HUES48 (cell line): ENCODE data around the gene BPGM.

Source experiments
- H3K27ac ChIP-seq: one replicate; pipeline ENCODE4 v1.7.0; 2013; ENCODE audit warnings: low read depth, low read length, inconsistent platforms
- H3K27me3 ChIP-seq: 2 replicates; pipeline ENCODE4 v1.6.1; 2013; ENCODE audit warnings: mild to moderate bottlenecking, low read length; ENCODE audit not compliant: control insufficient read depth, insufficient read depth
- H3K36me3 ChIP-seq: 2 replicates; pipeline ENCODE4 v1.6.1; 2013; ENCODE audit warnings: low read length; ENCODE audit not compliant: control insufficient read depth, insufficient read depth
- H3K4me1 ChIP-seq: 2 replicates; pipeline ENCODE4 v1.6.1; 2013; ENCODE audit warnings: mild to moderate bottlenecking, low read length; ENCODE audit not compliant: control insufficient read depth, insufficient read depth
- H3K4me3 ChIP-seq: 2 replicates; pipeline ENCODE4 v1.5.1; 2013; ENCODE audit warnings: mild to moderate bottlenecking, low read depth, low read length
- H3K9ac ChIP-seq: 2 replicates; pipeline ENCODE4 v1.6.1; 2013; ENCODE audit warnings: mild to moderate bottlenecking, low read depth, low read length, moderate library complexity
- H3K9me3 ChIP-seq: 2 replicates; pipeline ENCODE4 v1.6.1; 2013; ENCODE audit warnings: low read length; ENCODE audit not compliant: control insufficient read depth, insufficient read depth

Gene BPGM

DNA sequence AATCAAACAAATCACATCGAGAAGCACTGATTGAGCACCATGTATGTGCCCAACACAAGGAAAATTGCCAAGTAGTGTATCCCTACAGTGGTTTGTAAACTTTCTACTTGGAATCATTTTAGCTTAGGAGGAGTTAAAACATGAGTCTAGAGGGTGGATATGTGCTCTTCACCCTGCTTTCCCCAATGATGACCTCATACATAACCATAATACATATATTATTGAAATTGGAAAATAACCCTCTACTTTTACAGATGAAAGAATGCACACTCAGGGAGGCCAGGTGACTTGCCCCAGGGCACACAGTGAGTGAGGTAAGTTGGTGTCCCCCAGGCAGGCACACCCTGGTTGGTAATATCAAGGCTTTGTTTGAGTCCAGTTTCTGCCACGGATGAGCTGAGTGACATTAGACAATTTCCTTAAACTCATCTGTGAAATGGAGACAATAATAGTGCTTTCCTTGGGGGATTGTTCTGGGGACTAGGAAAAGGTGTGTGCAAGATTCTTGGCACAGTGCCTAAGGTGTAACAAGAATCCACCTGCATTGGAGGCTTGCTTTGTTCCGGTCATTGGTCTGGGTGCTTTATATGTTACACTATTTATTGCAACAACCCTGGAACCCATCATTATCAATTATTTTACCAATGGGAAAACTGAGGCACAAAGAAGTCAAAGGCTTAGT is 50.7 kb downstream of the BPGM start:
- H3K4me3 ChIP-seq: no peak overlapping the region
- H3K4me1 ChIP-seq: peaks cover 22% of the 10 kb centered on the region
- no peak overlapping the region for H3K9ac ChIP-seq
- H3K9me3 ChIP-seq: no peaks in the 10 kb centered on the region
- H3K36me3 ChIP-seq: no peaks in the 10 kb centered on the region
- no peak overlapping the region for H3K27ac ChIP-seq
- H3K27me3 ChIP-seq: no peaks in the 10 kb centered on the region

DNA sequence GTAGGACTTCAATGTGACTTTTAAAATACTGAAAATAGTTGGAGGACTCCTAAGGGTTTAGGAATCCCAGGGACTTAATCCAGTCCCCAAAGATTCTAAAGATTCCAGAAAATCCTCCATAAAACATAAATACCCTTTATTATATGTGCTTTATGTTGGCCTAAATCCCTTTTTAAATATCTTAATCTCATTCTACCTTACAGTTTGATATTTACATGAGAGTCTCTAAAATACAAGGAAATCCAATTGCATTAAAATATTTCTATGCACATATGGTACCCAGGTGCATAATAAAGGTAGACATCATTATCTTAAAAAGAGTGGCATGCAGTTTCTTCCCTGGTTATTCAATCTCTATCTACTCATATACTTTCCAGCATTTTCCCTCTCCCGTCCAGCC is 51.8 kb downstream of the BPGM start:
- H3K9me3 ChIP-seq: no peaks in the 10 kb centered on the region
- no peak overlapping the region for H3K4me3 ChIP-seq
- no peaks in the 10 kb centered on the region for H3K27me3 ChIP-seq

GRCh38 chr7:134699021-134699818 is 52.6 kb downstream of the BPGM start:
- no peaks in the 10 kb centered on the region for H3K36me3 ChIP-seq
- no peak overlapping the region for H3K27ac ChIP-seq
- H3K9ac ChIP-seq: no peak overlapping the region
- H3K4me3 ChIP-seq: no peak overlapping the region
- peaks cover 30% of the 10 kb centered on the region for H3K4me1 ChIP-seq
- no peaks in the 10 kb centered on the region for H3K9me3 ChIP-seq
- H3K27me3 ChIP-seq: no peaks in the 10 kb centered on the region

More for the DNA sequence above, 51.8 kb downstream of the BPGM start:
- Histone ChIP-seq H3K36me3 (no peaks in the 10 kb centered on the region), H3K4me1 (peaks cover 24% of the 10 kb centered on the region), H3K27ac (no peak overlapping the region), H3K9ac (no peak overlapping the region)

- H3K4me3 ChIP-seq: no peak overlapping the region
- no peak overlapping the region for H3K9ac ChIP-seq
- H3K4me1 ChIP-seq: peaks cover 30% of the 10 kb centered on the region
Measured at GRCh38 chr7:134699899-134700298, 53.2 kb downstream of the BPGM start.

GRCh38 chr7:134701272-134701671 is 54.6 kb downstream of the BPGM start:
- H3K36me3 ChIP-seq: no peaks in the 10 kb centered on the region
- no peaks in the 10 kb centered on the region for H3K27me3 ChIP-seq

More at GRCh38 chr7:134699899-134700298, 53.2 kb downstream of the BPGM start:
- H3K27me3 ChIP-seq: no peaks in the 10 kb centered on the region
- H3K27ac ChIP-seq: no peak overlapping the region
- no peaks in the 10 kb centered on the region for H3K36me3 ChIP-seq
- no peaks in the 10 kb centered on the region for H3K9me3 ChIP-seq

GRCh38 chr7:134702366-134703240 is 56.0 kb downstream of the BPGM start:
- Histone ChIP-seq H3K27me3 (no peaks in the 10 kb centered on the region), H3K4me1 (peaks cover 21% of the 10 kb centered on the region), H3K36me3 (no peaks in the 10 kb centered on the region), H3K27ac (no peak overlapping the region), H3K4me3 (no peak overlapping the region), H3K9ac (no peak overlapping the region), H3K9me3 (no peaks in the 10 kb centered on the region)

More at GRCh38 chr7:134701272-134701671, 54.6 kb downstream of the BPGM start:
- no peak overlapping the region for H3K4me3 ChIP-seq
- peaks cover 21% of the 10 kb centered on the region for H3K4me1 ChIP-seq
- H3K9ac ChIP-seq: no peak overlapping the region
- no peaks in the 10 kb centered on the region for H3K9me3 ChIP-seq
- no peak overlapping the region for H3K27ac ChIP-seq

- no peak overlapping the region for H3K9ac ChIP-seq
- peaks cover 21% of the 10 kb centered on the region for H3K4me1 ChIP-seq
- H3K4me3 ChIP-seq: no peak overlapping the region
- no peaks in the 10 kb centered on the region for H3K27me3 ChIP-seq
- H3K36me3 ChIP-seq: no peaks in the 10 kb centered on the region
- no peaks in the 10 kb centered on the region for H3K9me3 ChIP-seq
- peak overlapping the region; percentile 39 for H3K27ac ChIP-seq
Measured at GRCh38 chr7:134703241-134703594, 56.6 kb downstream of the BPGM start.

- H3K27ac ChIP-seq: peak overlapping the region; percentile 39
- H3K4me3 ChIP-seq: no peak overlapping the region
- H3K4me1 ChIP-seq: peaks cover 18% of the 10 kb centered on the region
- no peaks in the 10 kb centered on the region for H3K27me3 ChIP-seq
- no peaks in the 10 kb centered on the region for H3K9me3 ChIP-seq
- H3K36me3 ChIP-seq: no peaks in the 10 kb centered on the region
- H3K9ac ChIP-seq: no peak overlapping the region
Measured at GRCh38 chr7:134703782-134704181, 57.1 kb downstream of the BPGM start.

GRCh38 chr7:134704827-134705226 is 58.2 kb downstream of the BPGM start:
- Histone ChIP-seq H3K4me1 (peaks cover 9% of the 10 kb centered on the region), H3K27me3 (no peaks in the 10 kb centered on the region), H3K36me3 (no peaks in the 10 kb centered on the region)

GRCh38 chr7:134705716-134706115 is 59.1 kb downstream of the BPGM start:
- Histone ChIP-seq H3K4me3 (no peak overlapping the region), H3K27ac (no peak overlapping the region), H3K4me1 (peaks cover 9% of the 10 kb centered on the region), H3K9ac (no peak overlapping the region), H3K36me3 (no peaks in the 10 kb centered on the region), H3K27me3 (no peaks in the 10 kb centered on the region), H3K9me3 (no peaks in the 10 kb centered on the region)

More at GRCh38 chr7:134704827-134705226, 58.2 kb downstream of the BPGM start:
- H3K9ac ChIP-seq: no peak overlapping the region
- H3K9me3 ChIP-seq: no peaks in the 10 kb centered on the region
- no peak overlapping the region for H3K4me3 ChIP-seq
- H3K27ac ChIP-seq: no peak overlapping the region
